K562 treated with DMSO at 1 percent for 12 hours (cell line): Measurements from ENCODE around the gene TMEM61. TPM values are rescaled to one million over a fixed set of nuclear protein-coding genes. Genes with fewer than 3 reads are reported as not detected.

Experiments
- total RNA-seq: library from RNA; unstranded; fragments of 300-600 nt; gene quantifications from 2 replicates; pipeline ENCODE4 v1.2.3, GENCODE V29; 2022; ENCODE audit not compliant: insufficient read depth

Gene TMEM61
- total RNA-seq: not detected in 2 replicates

DNA sequence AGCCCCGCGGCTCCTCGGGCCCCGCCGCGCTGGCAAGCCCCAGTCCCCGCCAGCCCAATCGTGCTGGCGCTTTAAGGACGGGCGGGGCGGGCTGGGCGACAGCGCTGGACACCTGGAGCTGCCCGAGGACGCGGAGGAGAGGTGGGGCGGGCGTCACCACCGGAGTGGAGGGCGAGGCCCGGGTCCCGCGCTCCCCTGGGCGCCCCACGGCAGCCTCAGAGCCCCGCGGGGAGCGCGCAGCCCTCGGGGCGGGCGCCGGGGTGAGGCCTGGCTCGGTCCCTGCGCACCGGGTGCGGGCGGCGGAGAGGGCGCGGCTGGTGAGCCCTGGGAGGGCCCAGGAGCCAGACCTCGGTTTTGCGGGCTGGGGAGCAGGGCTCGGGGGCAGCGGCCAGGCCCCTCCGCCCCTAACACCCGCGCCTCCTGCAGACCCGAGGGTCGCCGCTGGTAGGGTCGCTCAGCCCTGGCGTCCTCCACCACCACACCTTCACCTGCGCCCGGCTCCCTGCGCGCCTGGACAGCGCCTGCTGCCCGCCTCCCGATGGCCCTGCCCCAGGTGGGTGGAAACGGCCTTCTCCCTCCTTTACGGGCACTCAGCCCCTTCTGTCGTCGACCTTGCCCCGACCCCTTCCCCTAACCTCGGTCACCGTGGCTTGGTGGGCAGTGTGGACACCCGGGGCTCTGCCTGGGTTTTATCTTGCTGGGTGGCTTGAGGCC, at the start of gene TMEM61:
TMEM61 (plus strand) TSS at position 101 of the 714 bp plus-strand sequence; CDS start at position 539, 438 bp downstream.

GRCh38 chr1:54998677-54999076, 18.2 kb downstream of the TMEM61 start, which contains the start of gene BSND:
Gene BSND (plus strand): TSS chr1:54998933. CDS start chr1:54999187, 254 bp downstream.

GRCh38 chr1:55039342-55040082, 59.1 kb downstream of the TMEM61 start, which contains the start of gene PCSK9:
Gene PCSK9 (plus strand): TSS chr1:55039548. CDS start chr1:55039838, 290 bp downstream.

Other genes with a start within 250 kb of the TMEM61 start
- 6.7 and 9.7 TPM in 2 replicates for gene PARS2, start 216.1 kb upstream of the TMEM61 start, total RNA-seq
- gene TTC22, start 179.3 kb upstream of the TMEM61 start, total RNA-seq: 0.17 TPM in 1 of 2 replicates, not detected in the other
- 44.0 and 103 TPM in 2 replicates for gene DHCR24, start 93.4 kb upstream of the TMEM61 start, total RNA-seq
- gene BSND, start 18.3 kb downstream of the TMEM61 start, total RNA-seq: not detected in 2 replicates
- gene PCSK9, start 58.9 kb downstream of the TMEM61 start, total RNA-seq: 32.8 and 58.2 TPM in 2 replicates
- gene USP24, start 234.7 kb downstream of the TMEM61 start, total RNA-seq: 4.6 and 18.0 TPM in 2 replicates